IMR-90 (cell line): ENCODE data around the gene CCDC61. TPM values are rescaled to one million over a fixed set of nuclear protein-coding genes. Genes with fewer than 3 reads are reported as not detected.

ENCODE experiments used
- ATAC-seq: fragments of 200-7000 bp; cut with Tn5 transposase; 2 replicates; pipeline ENCODE4 v1.9.1; 2020; ENCODE audit warnings: low read depth, mild to moderate bottlenecking, moderate library complexity
- BruUV-seq: library from RNA; stranded (reverse); fragments of 400-500 nt; replicated peaks from 2 replicates; lab custom pipeline; 2021; lab: Mats Ljungman, UMichigan
- CTCF ChIA-PET: fragments of 300-600 bp; formaldehyde crosslinking; extraction: SDS; loops from one replicate; lab custom pipeline; 2021; ENCODE audit warnings: antibody characterized with exemption; lab: Yijun Ruan, JAX
- POLR2A ChIA-PET: fragments of 300-600 bp; sonication (Branson Sonifier 250); formaldehyde crosslinking; loops from one replicate; lab custom pipeline; 2022; ENCODE audit warnings: antibody characterized with exemption; ENCODE audit not compliant: unreplicated experiment; lab: Charles Lee
- DNase-seq: peaks from one replicate; pipeline ENCODE4 v3.0.0; 2013
- H2AFZ ChIP-seq: replicated peaks from 2 replicates; pipeline ENCODE3; 2013; ENCODE audit warnings: low read length, mild to moderate bottlenecking; ENCODE audit not compliant: poor library complexity
- H2AK5ac ChIP-seq: 2 replicates; pipeline ENCODE4 v1.6.1; 2013; ENCODE audit warnings: low read depth, low read length, inconsistent platforms
- H2AK9ac ChIP-seq: replicated peaks from 2 replicates; pipeline ENCODE3; 2013; ENCODE audit warnings: mild to moderate bottlenecking, low read depth, low read length, moderate library complexity; ENCODE audit not compliant: poor library complexity
- H2BK120ac ChIP-seq: 2 replicates; pipeline ENCODE4 v1.6.1; 2013; ENCODE audit warnings: low read depth, low read length, inconsistent platforms
- H2BK15ac ChIP-seq: 3 replicates; pipeline ENCODE4 v1.6.1; 2013; ENCODE audit warnings: low read depth, low read length, inconsistent platforms
- H2BK20ac ChIP-seq: 2 replicates; pipeline ENCODE4 v1.6.1; 2013; ENCODE audit warnings: low read depth, mild to moderate bottlenecking, inconsistent platforms, low read length, moderate library complexity
- H2BK5ac ChIP-seq: 2 replicates; pipeline ENCODE4 v1.6.1; 2013; ENCODE audit warnings: mild to moderate bottlenecking, low read depth, low read length, inconsistent platforms; ENCODE audit not compliant: poor library complexity, severe bottlenecking
- H3K14ac ChIP-seq: replicated peaks from 2 replicates; pipeline ENCODE4 v1.6.1; 2013; ENCODE audit warnings: low read depth, low read length, inconsistent platforms
- H3K18ac ChIP-seq: 2 replicates; pipeline ENCODE4 v1.6.1; 2013; ENCODE audit warnings: low read depth, low read length, control low read depth
- H3K23ac ChIP-seq: 2 replicates; pipeline ENCODE4 v1.6.1; 2013; ENCODE audit warnings: low read depth, low read length, inconsistent platforms
- H3K27ac ChIP-seq: 2 replicates; pipeline ENCODE4 v1.5.1; 2013; ENCODE audit warnings: mild to moderate bottlenecking, control low read depth, low read length; ENCODE audit not compliant: insufficient read depth
- H3K27me3 ChIP-seq: 2 replicates; pipeline ENCODE4 v1.6.1; 2013; ENCODE audit warnings: low read length; ENCODE audit not compliant: control insufficient read depth, insufficient read depth
- H3K36me3 ChIP-seq: 2 replicates; pipeline ENCODE4 v1.6.1; 2013; ENCODE audit warnings: low read length, mixed read lengths; ENCODE audit not compliant: control insufficient read depth, insufficient read depth
- H3K4ac ChIP-seq: 2 replicates; pipeline ENCODE4 v1.6.1; 2013; ENCODE audit warnings: low read depth, low read length, inconsistent platforms
- H3K4me1 ChIP-seq: 2 replicates; pipeline ENCODE4 v1.6.1; 2013; ENCODE audit warnings: low read length, mixed read lengths; ENCODE audit not compliant: control insufficient read depth, insufficient read depth
- H3K4me2 ChIP-seq: 2 replicates; pipeline ENCODE4 v1.6.1; 2013; ENCODE audit warnings: low read depth, mild to moderate bottlenecking, control low read depth, low read length, moderate library complexity
- H3K4me3 ChIP-seq: 2 replicates; pipeline ENCODE4 v1.5.1; 2013; ENCODE audit warnings: low read depth, mild to moderate bottlenecking, control low read depth, low read length, moderate library complexity; ENCODE audit not compliant: insufficient read depth
- H3K56ac ChIP-seq: 2 replicates; pipeline ENCODE4 v1.6.1; 2013; ENCODE audit warnings: low read length, inconsistent platforms; ENCODE audit not compliant: insufficient read depth; ENCODE audit errors: extremely low read depth
- H3K79me1 ChIP-seq, 2 experiments: 2 replicates each; pipeline ENCODE4 v1.6.1; 2013; ENCODE audit warnings: low read length in 2 of 2, inconsistent platforms in 1 of 2, low read depth in 1 of 2
- H3K9ac ChIP-seq: 2 replicates; pipeline ENCODE4 v1.6.1; 2013; ENCODE audit warnings: low read depth, low read length, control low read depth
- H3K9me1 ChIP-seq: 2 replicates; pipeline ENCODE4 v1.6.1; 2013; ENCODE audit warnings: low read length, inconsistent platforms; ENCODE audit not compliant: insufficient read depth
- H3K9me3 ChIP-seq: 2 replicates; pipeline ENCODE4 v1.6.1; 2013; ENCODE audit warnings: low read length; ENCODE audit not compliant: control insufficient read depth, insufficient read depth
- H4K20me1 ChIP-seq: 2 replicates; pipeline ENCODE4 v1.6.1; 2013; ENCODE audit warnings: low read length, inconsistent platforms; ENCODE audit not compliant: insufficient read depth
- H4K5ac ChIP-seq: 2 replicates; pipeline ENCODE4 v1.6.1; 2013; ENCODE audit warnings: mild to moderate bottlenecking, low read depth, low read length, control low read depth
- H4K8ac ChIP-seq, 2 experiments: 2 replicates each; pipeline ENCODE4 v1.6.1; 2013; ENCODE audit warnings: low read depth in 2 of 2, low read length in 2 of 2, control low read depth in 1 of 2, inconsistent platforms in 1 of 2
- H4K91ac ChIP-seq: 2 replicates; pipeline ENCODE4 v1.6.1; 2013; ENCODE audit warnings: low read depth, low read length, inconsistent platforms; ENCODE audit not compliant: insufficient read depth
- BHLHE40 ChIP-seq: fragments of 150-350 bp; IDR thresholded peaks from 2 replicates; pipeline ENCODE4 v1.6.1; 2016; ENCODE audit warnings: mild to moderate bottlenecking, low read depth, low read length
- CHD1 ChIP-seq: IDR thresholded peaks from 2 replicates; pipeline ENCODE4 v1.6.1; 2012; ENCODE audit warnings: low read depth, low read length, improper control_type of control experiment
- CTCF ChIP-seq: conservative IDR thresholded peaks from 2 replicates; pipeline ENCODE4 v1.5.1; 2012; ENCODE audit warnings: mild to moderate bottlenecking, low read depth, low read length, improper control_type of control experiment
- MAZ ChIP-seq: IDR thresholded peaks from 2 replicates; pipeline ENCODE4 v1.6.1; 2012; ENCODE audit warnings: low read depth, mild to moderate bottlenecking, low read length, improper control_type of control experiment, moderate library complexity, borderline replicate concordance
- POLR2A ChIP-seq: IDR thresholded peaks from 2 replicates; pipeline ENCODE4 v1.6.1; 2012; ENCODE audit warnings: mild to moderate bottlenecking, low read depth, low read length
- RAD21 ChIP-seq: IDR thresholded peaks from 2 replicates; pipeline ENCODE4 v1.6.1; 2012; ENCODE audit warnings: low read length, improper control_type of control experiment
- RFX5 ChIP-seq: IDR thresholded peaks from 2 replicates; pipeline ENCODE4 v1.8.0; 2012; ENCODE audit warnings: low read depth, mild to moderate bottlenecking, low read length, moderate library complexity
- SMC3 ChIP-seq: fragments of 150-350 bp; IDR thresholded peaks from 2 replicates; pipeline ENCODE4 v1.6.1; 2016; ENCODE audit warnings: low read depth, mild to moderate bottlenecking, antibody characterized with exemption, low read length, moderate library complexity
- USF2 ChIP-seq: fragments of 150-350 bp; IDR thresholded peaks from 2 replicates; pipeline ENCODE4 v1.6.1; 2017; ENCODE audit warnings: mild to moderate bottlenecking, antibody characterized with exemption, low read length, low read depth
- WGBS, 2 experiments: methylation state at CpG; one replicate each; pipeline versions ENCODE4 v1.1.5 to v1.1.7; 2013; ENCODE audit warnings: missing lambda C conversion rate in 2 of 2; ENCODE audit not compliant: insufficient read length in 1 of 2; ENCODE audit errors: extremely low coverage in 2 of 2; 5-methylcytosine and 5-hydroxymethylcytosine counted together
- dilution Hi-C: fragments of 300-500 bp; cut with HindIII; formaldehyde crosslinking; loops from one replicate; pipeline ENCODE4 v1.14.3; 2018; ENCODE audit warnings: low sequenced_read_pairs; ENCODE audit not compliant: unreplicated experiment
- in situ Hi-C: fragments of 300-500 bp; cut with MboI; formaldehyde crosslinking; loops from 3 replicates; pipeline ENCODE4 v1.14.3; 2019; ENCODE audit warnings: low sequenced_read_pairs, inconsistent platforms, mixed read lengths
- intact Hi-C: fragments of 100-400 bp; cut with micrococcal nuclease; formaldehyde crosslinking; loops from 2 replicates; pipeline ENCODE4 v1.10.0; 2022
- polyA plus RNA-seq, 3 experiments: library from polyadenylated mRNA; depleted of rRNA; stranded (reverse); fragments of >200 nt; gene quantifications; 2 replicates each; pipeline ENCODE4 v1.2.3, GENCODE V29; 2012; ENCODE audit warnings: low replicate concordance in 1 of 3
- total RNA-seq: library from RNA; depleted of rRNA; stranded (reverse); fragments of >200 nt; gene quantifications from 2 replicates; pipeline ENCODE4 v1.2.3, GENCODE V29; 2012

CCDC61 gene
- total and polyA plus RNA-seq, 2 of the 4 experiments (the other 2 are of a cell fraction) = 3.2 to 9.1 TPM

- TF ChIP-seq RFX5 = no peak
Observed at GRCh38 chr19:46014941-46015686, 19.8 kb downstream of the CCDC61 start (continued).

GRCh38 chr19:46015687-46016425 is 20.6 kb downstream of the CCDC61 start:
- Histone ChIP-seq H3K23ac (peak overlapping the region; percentile 16; the same call in 1 of the 2 replicates), H4K91ac (no peak overlapping the region), H2AK5ac (no peak overlapping the region), H3K9ac (no peak overlapping the region), H3K36me3 (no peaks in the 10 kb centered on the region), H2BK5ac (no peak overlapping the region), H3K27ac (no peak overlapping the region), H3K56ac (no peak overlapping the region), H3K4me2 (peak overlapping the region; percentile 100), H3K9me1 (peaks cover 3% of the 10 kb centered on the region; the same call in 1 of the 2 replicates), H2BK20ac (no peak overlapping the region), H2BK120ac (no peak overlapping the region), H3K14ac (no peak overlapping the region), H3K18ac (no peak overlapping the region), H4K8ac (no peak overlapping the region), H3K4me3 (peak overlapping the region; percentile 58), H3K79me1 (no peaks in the 10 kb centered on the region), H3K9me3 (no peaks in the 10 kb centered on the region), H3K4ac (no peak overlapping the region), H3K27me3 (peaks cover 17% of the 10 kb centered on the region), H2AFZ (peak overlapping the region; percentile 87), H3K4me1 (peaks cover 7% of the 10 kb centered on the region; the same call in 1 of the 2 replicates), H4K5ac (no peak overlapping the region), H2AK9ac (no peak overlapping the region), H2BK15ac (no peak overlapping the region), H4K20me1 (peaks cover 21% of the 10 kb centered on the region)
- dilution Hi-C loops = no loop called here
- ATAC-seq (no peak), DNase-seq (no peak)
- 9% methylated on average over 25 of the region's 63 CpGs; no CpG with 5 or more reads in 1 of the 2 experiments for WGBS, 2 experiments
- no peak for TF ChIP-seq BHLHE40
- TF ChIP-seq CHD1 = no peak
- no peak for TF ChIP-seq RAD21
- TF ChIP-seq MAZ = no peak
- no peak for TF ChIP-seq SMC3
- TF ChIP-seq USF2 = no peak
- TF ChIP-seq CTCF = no peak
- TF ChIP-seq POLR2A = no peak
- POLR2A ChIA-PET = no interaction called here
- in situ Hi-C loops = no loop called here
- CTCF ChIA-PET = interaction anchor here (0.6 to 1.9 kb wide), 2 partner anchors 61 to 80 kb away, joined by 3 to 6 read pairs; no protein-coding TSS in a partner anchor
- no TSS peak for BruUV-seq
- intact Hi-C loops = no loop called here
